ENCODE data around the gene GCNA. TPM values are rescaled to one million over a fixed set of nuclear protein-coding genes. Genes with fewer than 3 reads are reported as not detected.
"Not testable (repeated sequence)": the region's sequence is repeated elsewhere in the genome, so short reads cannot be mapped to it uniquely, and the experiment has no call there.

The GCNA gene
- total and polyA plus RNA-seq, 10 of the 15 experiments (the other 5 are each of a cell fraction or from before 2014, with no cell fraction given), result 0.37 to 1.6 (median 0.90) TPM

DNA sequence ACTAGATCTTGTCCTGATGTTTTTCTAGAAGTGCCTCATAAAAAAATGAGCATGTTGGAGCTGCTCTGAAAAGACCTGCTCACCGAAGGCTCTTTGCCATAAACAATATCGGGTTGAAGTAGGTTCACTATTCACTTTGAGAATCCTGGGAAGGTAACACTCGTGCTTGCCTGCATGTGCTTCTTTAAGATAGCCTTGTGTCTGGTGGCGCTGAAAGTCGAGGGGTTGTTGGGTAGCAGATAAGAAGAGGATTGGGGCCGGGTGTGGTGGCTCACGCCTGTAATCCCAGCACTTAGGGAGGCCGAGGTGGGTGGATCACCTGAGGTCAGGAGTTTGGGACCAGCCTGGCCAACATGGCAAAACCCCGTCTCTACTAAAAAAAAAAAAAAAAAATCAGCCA, 33.5 kb downstream of the GCNA start:
- ChIA-PET CTCF (interaction anchor here (1.5 kb wide), 1 partner anchor 8 kb away, joined by 3 read pairs; no protein-coding TSS in a partner anchor), POLR2A (interaction anchor here (0.7 kb wide), 1 partner anchor 60 kb away, joined by 3 read pairs; no protein-coding TSS in a partner anchor), RAD21 (ENCODE audit: unreplicated experiment) (interaction anchor here (1.8 kb wide), 1 partner anchor 41 kb away, joined by 3 read pairs; no protein-coding TSS in a partner anchor), SMC1A (ENCODE audit: uncharacterized antibody, unreplicated experiment) (interaction anchor here (0.8 to 1.8 kb wide), 2 partner anchors 41 to 45 kb away, joined by 3 to 4 read pairs; no protein-coding TSS in a partner anchor)
- H3K4me3 ChIP-seq; H3K27ac ChIP-seq (ENCODE audit: control insufficient read depth, insufficient read depth); in situ Hi-C loops (cut with MboI); H3K79me2 ChIP-seq (ENCODE audit: control insufficient read depth, insufficient read depth, low read length); H3K4me1 ChIP-seq (ENCODE audit: control insufficient read depth, insufficient read depth, low read length); FAIRE-seq; H3K36me3 ChIP-seq (ENCODE audit: control insufficient read depth in 2 of 2, insufficient read depth in 2 of 2, low read length in 1 of 2); H3K27me3 ChIP-seq (replicated peaks in 1 of 2; ENCODE audit: control insufficient read depth in 2 of 2, insufficient read depth in 2 of 2, low read length in 1 of 2); intact Hi-C loops (cut with micrococcal nuclease; ENCODE audit: unreplicated experiment); BruUV-seq (replicated peaks); H2AFZ ChIP-seq (ENCODE audit: control insufficient read depth, low read depth, low read length); ATAC-seq; H4K20me1 ChIP-seq (ENCODE audit: control insufficient read depth, insufficient read depth); H3K9ac ChIP-seq (ENCODE audit: control insufficient read depth, insufficient read depth, low read length); H3K9me3 ChIP-seq (replicated peaks; ENCODE audit: control insufficient read depth, insufficient read depth, low read length); DNase-seq (ENCODE audit: low read depth, low spot score); H3K4me2 ChIP-seq (ENCODE audit: control insufficient read depth, insufficient read depth): not testable (repeated sequence)
- 77% methylated on average over 8 of the region's 9 CpGs for WGBS (ENCODE audit: insufficient coverage, insufficient replicate concordance, low lambda C conversion rate, missing lambda C conversion rate)

DNA sequence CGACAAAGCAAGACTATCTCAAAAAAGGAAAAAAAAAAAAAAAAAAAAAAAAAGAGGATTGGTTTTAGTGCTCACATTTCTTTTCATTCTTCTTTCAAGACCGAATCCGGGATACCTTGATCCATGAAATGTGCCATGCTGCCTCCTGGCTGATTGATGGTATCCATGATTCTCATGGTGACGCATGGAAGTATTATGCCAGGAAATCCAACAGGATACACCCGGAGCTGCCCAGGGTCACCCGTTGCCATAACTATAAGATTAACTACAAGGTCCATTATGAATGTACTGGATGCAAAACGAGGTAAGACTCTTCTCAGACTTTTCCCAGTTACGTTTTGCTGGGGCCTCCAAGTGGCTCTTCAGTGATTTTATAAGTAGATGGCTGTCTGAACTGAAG, 34.0 kb downstream of the GCNA start:
- Histone ChIP-seq H3K27me3 (replicated peaks in 1 of 2; ENCODE audit: control insufficient read depth in 2 of 2, insufficient read depth in 2 of 2, low read length in 1 of 2) (no peaks in the 10 kb centered on the region; a peak in 1 of 4 replicates), H3K79me2 (ENCODE audit: control insufficient read depth, insufficient read depth, low read length) (peaks cover 13% of the 10 kb centered on the region), H2AFZ (ENCODE audit: control insufficient read depth, low read depth, low read length) (no peak overlapping the region), H3K36me3 (ENCODE audit: control insufficient read depth in 2 of 2, insufficient read depth in 2 of 2, low read length in 1 of 2) (peaks cover 3 to 4% of the 10 kb centered on the region in 2 experiments; a peak in 2 of 4 replicates), H3K4me3 (no peak overlapping the region), H3K9me3 (replicated peaks; ENCODE audit: control insufficient read depth, insufficient read depth, low read length) (no peaks in the 10 kb centered on the region; the same call in 2 of the 3 replicates), H3K27ac (ENCODE audit: control insufficient read depth, insufficient read depth) (no peak overlapping the region), H3K9ac (ENCODE audit: control insufficient read depth, insufficient read depth, low read length) (no peak overlapping the region), H4K20me1 (ENCODE audit: control insufficient read depth, insufficient read depth) (no peaks in the 10 kb centered on the region), H3K4me1 (ENCODE audit: control insufficient read depth, insufficient read depth, low read length) (peaks cover 3% of the 10 kb centered on the region), H3K4me2 (ENCODE audit: control insufficient read depth, insufficient read depth) (no peak overlapping the region)
- RAD21 ChIA-PET (ENCODE audit: unreplicated experiment), result interaction anchor here (1.8 kb wide), 1 partner anchor 40 kb away, joined by 3 read pairs; no protein-coding TSS in a partner anchor
- CTCF ChIA-PET, result no interaction called here
- in situ Hi-C loops (cut with MboI) (no loop called here), intact Hi-C loops (cut with micrococcal nuclease; ENCODE audit: unreplicated experiment) (no loop called here)
- DNase-seq (ENCODE audit: low read depth, low spot score) (no peak), FAIRE-seq (no peak), ATAC-seq (no peak)
- SMC1A ChIA-PET (ENCODE audit: uncharacterized antibody, unreplicated experiment), result interaction anchor here (0.6 kb wide), 1 partner anchor 244 kb away, joined by 3 read pairs; no protein-coding TSS in a partner anchor
- POLR2A ChIA-PET, result interaction anchor here (0.7 kb wide), 1 partner anchor 60 kb away, joined by 3 read pairs; no protein-coding TSS in a partner anchor
- TF ChIP-seq SMARCA5 (IDR thresholded peaks at IDR 0.05), result no peak
- TF ChIP-seq TCF7 (IDR thresholded peaks at IDR 0.05; ENCODE audit: borderline replicate concordance), result no peak
- no peak for TF ChIP-seq MXI1 (IDR thresholded peaks at IDR 0.05; ENCODE audit: low read depth, low read length)
- TF ChIP-seq, protein P1, sequence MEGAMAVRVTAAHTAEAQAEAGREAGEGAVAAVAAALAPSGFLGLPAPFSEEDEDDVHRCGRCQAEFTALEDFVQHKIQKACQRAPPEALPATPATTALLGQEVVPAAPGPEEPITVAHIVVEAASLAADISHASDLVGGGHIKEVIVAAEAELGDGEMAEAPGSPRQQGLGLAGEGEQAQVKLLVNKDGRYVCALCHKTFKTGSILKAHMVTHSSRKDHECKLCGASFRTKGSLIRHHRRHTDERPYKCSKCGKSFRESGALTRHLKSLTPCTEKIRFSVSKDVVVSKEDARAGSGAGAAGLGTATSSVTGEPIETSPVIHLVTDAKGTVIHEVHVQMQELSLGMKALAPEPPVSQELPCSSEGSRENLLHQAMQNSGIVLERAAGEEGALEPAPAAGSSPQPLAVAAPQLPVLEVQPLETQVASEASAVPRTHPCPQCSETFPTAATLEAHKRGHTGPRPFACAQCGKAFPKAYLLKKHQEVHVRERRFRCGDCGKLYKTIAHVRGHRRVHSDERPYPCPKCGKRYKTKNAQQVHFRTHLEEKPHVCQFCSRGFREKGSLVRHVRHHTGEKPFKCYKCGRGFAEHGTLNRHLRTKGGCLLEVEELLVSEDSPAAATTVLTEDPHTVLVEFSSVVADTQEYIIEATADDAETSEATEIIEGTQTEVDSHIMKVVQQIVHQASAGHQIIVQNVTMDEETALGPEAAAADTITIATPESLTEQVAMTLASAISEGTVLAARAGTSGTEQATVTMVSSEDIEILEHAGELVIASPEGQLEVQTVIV (IDR thresholded peaks at IDR 0.05; ENCODE audit: borderline replicate concordance, partially characterized antibody), result no peak
- no peak for TF ChIP-seq EP300 (IDR thresholded peaks at IDR 0.05; ENCODE audit: borderline replicate concordance in 1 of 2, control insufficient read depth in 1 of 2, low read depth in 2 of 2, low read length in 2 of 2)
- TF ChIP-seq HDAC6 (IDR thresholded peaks at IDR 0.05; ENCODE audit: unreplicated experiment), result no peak
- TF ChIP-seq ZSCAN29 (IDR thresholded peaks at IDR 0.05), result no peak
- no peak for TF ChIP-seq BCL11A (IDR thresholded peaks at IDR 0.05; ENCODE audit: low read depth, low read length)
- TF ChIP-seq POLR2AphosphoS2 (IDR thresholded peaks at IDR 0.05; ENCODE audit: low read depth, low read length), result no peak
- WGBS (ENCODE audit: insufficient coverage, insufficient replicate concordance, low lambda C conversion rate, missing lambda C conversion rate), result 60% methylated on average over 7 of the region's 8 CpGs
- no TSS peak for BruUV-seq (replicated peaks)
